NOMO-1 treated with dmso at 0.1 percent for 144 hours (cell line): ENCODE data around the gene ZYX.
"Not testable (repeated sequence)": the region's sequence is repeated elsewhere in the genome, so short reads cannot be mapped to it uniquely, and the experiment has no call there.

Source experiments
- DNase-seq: peaks from one replicate; lab custom pipeline; 2025; ENCODE audit not compliant: unreplicated experiment; lab: John Stamatoyannopoulos, UW

The ZYX gene

DNA sequence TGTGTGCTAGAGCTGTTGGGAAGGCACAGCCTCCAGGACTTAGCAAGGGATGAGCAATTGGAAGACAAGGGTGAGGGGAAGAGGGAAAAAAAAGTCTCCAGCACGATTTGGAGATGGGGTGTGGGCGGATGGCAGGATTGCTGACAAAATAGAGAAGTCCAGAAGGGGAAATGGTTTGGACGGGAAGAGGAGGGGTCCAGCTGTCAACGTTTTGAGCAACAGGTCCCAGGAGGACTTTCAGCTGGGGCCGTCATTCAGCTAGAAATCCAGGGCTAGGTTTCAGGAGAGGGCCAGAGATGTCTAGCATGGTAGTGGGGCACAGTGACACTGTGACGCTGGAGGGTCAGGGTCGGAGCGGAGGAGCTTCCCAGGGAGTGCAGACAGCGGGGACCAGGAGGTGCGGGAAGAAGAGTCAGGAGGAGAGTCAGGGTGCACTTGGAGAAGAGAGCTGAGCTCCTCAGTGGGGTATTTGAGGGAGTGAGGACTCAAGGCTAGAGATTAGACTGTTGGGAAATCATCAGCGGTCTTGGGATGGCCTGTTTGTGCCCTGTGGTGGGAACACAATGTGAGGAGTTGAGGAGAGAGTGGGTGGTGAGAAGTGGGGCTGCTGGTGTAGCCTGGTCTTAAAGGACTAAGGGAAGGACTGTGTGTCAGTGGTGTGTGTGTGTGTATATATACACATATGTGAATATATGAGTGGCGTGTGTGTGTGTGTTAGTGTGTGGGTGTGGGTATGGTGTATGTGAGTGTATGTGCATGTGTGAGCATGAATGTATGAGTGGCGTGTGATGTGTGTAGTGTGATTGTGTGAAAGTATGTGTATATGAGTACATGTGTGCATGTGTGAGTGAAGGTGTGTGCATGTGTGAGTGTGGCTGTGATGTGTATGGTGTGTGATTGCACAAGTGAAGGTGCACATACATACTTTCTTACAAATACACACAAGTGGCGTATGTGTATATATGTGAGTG, 3.8 kb downstream of the ZYX start:
- DNase-seq, result no peak

DNA sequence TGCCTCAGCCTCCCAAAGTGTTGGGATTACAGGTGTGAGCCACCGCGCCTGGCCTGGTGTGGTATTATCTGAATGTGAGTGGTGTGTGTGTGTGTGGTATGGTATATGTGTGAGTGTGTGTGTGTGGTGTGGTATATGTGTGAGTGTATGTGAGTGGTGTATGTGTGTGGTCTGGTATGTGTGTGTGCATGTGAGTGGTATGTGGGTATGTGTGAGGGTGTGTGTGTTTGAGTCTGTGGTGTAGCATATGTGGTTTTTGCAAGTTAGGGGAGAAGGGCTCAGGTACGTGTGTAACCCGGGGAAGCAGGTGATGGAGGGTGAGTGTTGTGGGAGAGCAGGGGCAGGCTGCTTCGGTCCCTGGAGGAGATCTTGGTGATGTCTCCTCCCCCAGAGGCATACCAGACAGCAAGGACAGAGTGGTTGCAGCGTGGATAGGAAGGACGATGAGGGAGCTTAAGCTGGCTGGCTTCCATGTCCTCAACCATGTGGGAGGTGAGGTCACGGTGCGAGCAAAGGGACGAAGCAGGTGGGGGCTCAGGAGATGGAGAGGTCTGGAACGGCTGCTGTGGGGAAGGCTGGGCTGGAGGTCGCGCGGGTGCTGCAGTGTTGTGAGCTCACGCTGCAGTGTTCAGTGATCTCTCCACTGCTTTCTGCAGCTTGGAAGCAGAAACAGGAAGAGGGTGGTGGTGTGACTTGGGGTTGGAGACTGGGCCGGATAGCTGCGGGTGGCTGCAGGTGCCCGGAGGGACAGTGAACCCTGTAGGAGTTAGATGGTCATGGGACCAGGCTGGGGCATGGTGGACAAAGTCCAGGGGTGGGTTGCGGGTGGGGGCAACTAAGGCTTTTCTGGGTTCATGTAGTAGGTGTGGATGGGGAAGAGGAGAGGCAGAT, 5.0 kb downstream of the ZYX start:
- no peak for DNase-seq

GRCh38 chr7:143387156-143387975, 6.2 kb downstream of the ZYX start:
- DNase-seq, result no peak

DNA sequence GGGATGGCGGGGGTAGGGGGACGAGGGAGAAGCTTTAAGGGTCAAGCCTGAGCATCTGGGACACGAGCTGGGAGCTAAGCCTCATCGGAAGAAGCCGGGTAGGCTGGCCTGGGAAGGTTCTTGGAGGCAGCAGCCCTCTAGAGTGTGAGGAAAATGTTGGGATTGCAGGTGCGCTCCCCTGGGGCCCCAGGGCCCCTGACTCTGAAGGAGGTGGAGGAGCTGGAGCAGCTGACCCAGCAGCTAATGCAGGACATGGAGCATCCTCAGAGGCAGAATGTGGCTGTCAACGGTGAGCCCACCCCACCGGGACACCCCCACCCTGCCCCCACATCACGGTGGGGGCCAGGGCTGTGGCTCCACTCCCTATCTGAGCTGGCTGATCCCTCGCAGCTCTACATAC, 6.9 kb downstream of the ZYX start:
- DNase-seq, result no peak

DNA sequence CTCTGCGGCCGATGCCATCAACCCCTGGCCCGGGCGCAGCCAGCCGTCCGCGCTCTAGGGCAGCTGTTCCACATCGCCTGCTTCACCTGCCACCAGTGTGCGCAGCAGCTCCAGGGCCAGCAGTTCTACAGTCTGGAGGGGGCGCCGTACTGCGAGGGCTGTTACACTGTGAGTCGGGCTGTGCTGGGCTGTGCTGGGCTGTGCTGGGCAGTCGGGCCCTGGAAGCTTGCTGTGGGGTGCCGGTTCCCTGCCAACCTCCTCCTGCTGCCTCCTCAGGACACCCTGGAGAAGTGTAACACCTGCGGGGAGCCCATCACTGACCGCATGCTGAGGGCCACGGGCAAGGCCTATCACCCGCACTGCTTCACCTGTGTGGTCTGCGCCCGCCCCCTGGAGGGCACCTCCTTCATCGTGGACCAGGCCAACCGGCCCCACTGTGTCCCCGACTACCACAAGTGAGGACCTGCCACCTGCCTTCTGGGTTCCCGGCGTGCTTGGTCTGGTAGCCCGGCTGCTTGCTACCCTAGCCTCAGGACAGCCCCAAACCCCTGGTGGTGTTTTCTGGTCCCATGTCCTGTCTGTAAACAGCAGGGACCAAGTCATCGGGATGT, 7.5 kb downstream of the ZYX start:
- DNase-seq, result no peak

DNA sequence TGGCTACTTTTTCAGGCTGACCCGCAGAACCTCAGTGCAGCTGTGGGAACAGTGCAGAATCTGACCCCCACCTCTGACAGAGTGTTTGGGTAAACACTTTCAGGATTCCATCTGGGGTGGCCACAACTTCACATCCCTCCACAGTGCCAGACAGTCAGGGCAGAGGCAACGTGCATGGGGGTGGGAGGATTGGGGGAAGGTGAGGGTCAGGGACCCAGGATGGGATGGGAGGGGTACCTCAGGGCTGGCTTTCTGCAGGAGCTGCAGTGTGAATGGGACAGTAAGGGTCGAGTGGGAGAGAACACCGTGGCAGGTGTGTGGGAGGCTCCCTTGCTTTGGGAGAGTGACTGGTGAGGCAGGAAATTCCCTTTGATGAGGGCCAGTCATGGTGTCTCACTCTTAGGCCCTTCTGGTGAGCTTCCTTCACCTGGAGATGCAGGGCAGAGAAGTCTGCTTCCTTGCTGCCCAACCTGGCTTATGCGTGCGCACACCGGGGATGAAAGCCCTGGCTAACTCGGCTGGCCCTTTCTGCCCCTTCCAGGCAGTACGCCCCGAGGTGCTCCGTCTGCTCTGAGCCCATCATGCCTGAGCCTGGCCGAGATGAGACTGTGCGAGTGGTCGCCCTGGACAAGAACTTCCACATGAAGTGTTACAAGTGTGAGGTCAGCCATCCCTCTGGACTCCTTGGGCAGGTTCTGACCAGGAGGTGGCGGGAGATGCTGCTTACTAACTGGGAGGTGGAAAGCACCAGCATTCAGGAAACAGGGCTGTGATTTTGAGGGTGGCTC, 8.4 kb downstream of the ZYX start:
- no peak for DNase-seq

GRCh38 chr7:143390104-143390772, 9.1 kb downstream of the ZYX start:
- no peak for DNase-seq

DNA sequence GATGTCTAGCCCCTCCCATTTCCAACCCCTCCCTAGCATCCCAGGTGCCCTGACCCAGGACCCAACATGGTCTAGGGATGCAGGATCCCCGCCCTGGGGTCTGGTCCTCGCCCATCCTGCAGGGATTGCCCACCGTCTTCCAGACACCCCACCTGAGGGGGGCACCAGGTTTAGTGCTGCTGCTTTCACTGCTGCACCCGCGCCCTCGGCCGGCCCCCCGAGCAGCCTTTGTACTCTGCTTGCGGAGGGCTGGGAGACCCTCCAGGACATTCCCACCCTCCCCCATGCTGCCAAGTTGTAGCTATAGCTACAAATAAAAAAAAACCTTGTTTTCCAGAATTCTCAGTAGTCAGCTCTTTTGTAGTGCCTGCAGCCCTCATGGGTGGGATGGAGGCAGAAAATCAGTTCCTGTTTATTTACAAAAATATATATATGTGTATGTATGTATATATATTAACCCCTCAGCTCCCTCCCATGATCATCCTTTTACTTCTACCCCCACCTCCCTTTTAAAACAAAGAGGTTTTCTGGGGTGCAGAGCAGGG, 9.7 kb downstream of the ZYX start:
- DNase-seq, result no peak

GRCh38 chr7:143391462-143392404, 10.6 kb downstream of the ZYX start:
- DNase-seq, result no peak

- not testable (repeated sequence) for DNase-seq
Measured at GRCh38 chr7:143392427-143392826, 11.3 kb downstream of the ZYX start.

- no peak for DNase-seq
Measured at GRCh38 chr7:143392875-143393266, 11.7 kb downstream of the ZYX start.

DNA sequence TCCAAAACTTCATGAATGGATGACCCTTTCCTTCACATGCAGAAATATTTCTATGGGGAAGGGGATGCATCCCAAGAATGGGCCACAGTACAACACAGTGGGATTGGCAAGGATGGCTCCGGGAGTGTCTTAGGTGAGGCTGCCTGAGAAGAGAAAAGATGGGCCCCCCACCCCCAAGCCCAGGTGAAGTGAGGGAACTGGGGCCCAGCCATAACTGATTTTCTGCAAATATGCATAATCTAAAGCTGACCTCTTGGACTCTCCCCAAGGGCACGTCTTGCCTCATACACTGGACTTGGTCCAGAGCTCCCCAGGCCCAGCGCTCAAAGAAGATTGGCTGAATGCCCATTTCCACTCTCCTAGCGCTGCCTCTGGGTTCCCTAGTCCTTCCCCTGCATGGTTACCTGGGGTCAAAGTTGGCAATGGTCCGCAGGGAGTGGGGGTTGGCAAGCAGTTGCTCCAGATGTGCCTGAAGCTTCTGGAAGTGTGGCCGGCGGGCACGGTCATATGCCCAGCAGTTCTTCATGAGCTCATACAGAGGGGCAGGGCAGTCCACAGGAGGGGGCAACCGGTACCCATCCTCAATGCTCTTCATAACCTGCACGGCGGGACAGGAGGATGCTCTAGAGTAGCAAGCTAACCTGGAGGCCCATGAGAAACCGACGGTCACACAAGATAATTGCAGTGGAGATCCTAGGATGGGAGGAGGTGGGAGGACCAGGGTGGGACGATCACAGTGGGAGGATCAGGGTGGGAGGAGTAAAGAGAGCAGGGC, 12.3 kb downstream of the ZYX start:
- DNase-seq, result no peak

GRCh38 chr7:143394068-143394467, 12.9 kb downstream of the ZYX start:
- DNase-seq, result no peak

- no peak for DNase-seq
Measured at GRCh38 chr7:143394777-143395176, 13.6 kb downstream of the ZYX start.

DNA sequence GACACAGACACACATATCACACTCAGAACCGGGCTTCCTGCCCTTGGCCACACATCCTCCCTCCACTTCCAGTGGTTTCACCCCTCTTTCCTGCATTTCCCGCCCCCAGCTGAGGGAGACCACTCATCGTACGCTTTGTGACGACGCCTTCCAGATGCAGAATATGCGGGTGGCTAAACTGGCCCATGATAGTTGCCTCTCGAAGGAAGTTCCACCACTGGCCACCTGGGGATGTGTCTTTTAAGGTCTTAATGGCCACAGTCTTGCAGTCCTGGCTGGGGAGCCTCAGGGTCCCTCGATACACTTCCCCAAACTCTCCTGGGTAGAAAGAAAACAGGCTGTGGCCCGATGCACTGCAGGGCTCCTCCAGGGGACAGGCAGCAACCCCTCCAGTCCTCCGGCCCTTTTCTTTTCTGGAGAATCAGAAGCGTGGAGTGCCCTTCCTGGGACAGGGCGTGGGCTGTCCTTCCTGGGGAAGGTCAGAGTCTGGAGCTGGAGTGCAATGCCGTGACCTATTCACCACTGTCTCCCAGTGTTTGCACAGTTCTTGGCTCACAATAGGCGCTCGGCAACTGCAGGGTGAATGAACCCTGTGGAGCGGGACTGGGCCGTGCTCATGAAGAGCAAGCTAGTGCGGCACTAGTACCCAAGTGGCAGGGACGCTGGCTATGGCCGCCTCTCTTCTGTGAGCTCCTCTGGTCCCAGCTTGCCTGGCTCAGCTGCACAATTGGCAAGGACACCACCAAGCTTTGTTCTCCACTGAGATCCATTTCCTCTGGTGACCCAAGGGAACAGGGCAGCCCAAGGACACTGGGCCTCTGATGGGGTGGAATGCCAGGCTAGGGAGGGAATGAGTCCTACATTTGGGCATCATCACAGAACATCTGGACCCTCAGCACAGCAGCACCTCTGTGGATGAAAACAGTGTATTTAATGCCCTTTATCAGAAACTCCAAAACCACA, 14.3 kb downstream of the ZYX start:
- DNase-seq, result no peak

GRCh38 chr7:143396182-143396581, 15.0 kb downstream of the ZYX start:
- DNase-seq, result no peak
